GM23248 (cell line): ENCODE data around the gene SLC5A3.

Experiments
- EZH2 ChIP-seq: fragments of 200-600 bp; sonication (generic); IDR thresholded peaks from 2 replicates; pipeline ENCODE4 v1.6.1; 2018; ENCODE audit warnings: antibody characterized with exemption, mild to moderate bottlenecking; ENCODE audit not compliant: insufficient read depth, poor library complexity, severe bottlenecking
- EZH2phosphoT487 ChIP-seq: fragments of 200-600 bp; sonication (generic); IDR thresholded peaks from 2 replicates; pipeline ENCODE4 v1.6.1; 2018; ENCODE audit warnings: antibody characterized with exemption, moderate library complexity, mild to moderate bottlenecking, low read depth; ENCODE audit not compliant: insufficient read depth

DNA sequence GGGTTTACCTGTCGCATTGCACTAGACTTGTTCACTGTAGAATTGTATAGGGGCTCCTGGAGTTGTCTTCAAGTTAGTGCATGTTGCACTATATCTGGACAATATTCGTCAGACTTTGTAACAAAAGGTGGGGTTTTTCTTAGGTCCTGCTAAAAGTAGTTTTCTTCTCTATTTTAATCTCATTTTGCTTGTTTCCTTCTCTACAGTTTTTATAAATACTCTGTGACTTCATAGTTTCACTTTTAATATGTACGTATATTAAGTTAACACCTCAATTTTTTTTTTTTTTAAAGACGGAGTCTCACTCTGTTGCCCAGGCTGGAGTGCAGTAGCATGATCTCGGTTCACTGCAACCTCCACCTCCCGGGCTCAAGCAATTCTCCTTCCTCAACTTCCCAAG is 26.5 kb upstream of the SLC5A3 start:
- TF ChIP-seq EZH2phosphoT487 (no peak), EZH2 (no peak)
